GM12864 (cell line): ENCODE data around the gene ADAM15.

ENCODE experiments used
- DNase-seq: peaks from one replicate; pipeline ENCODE4 v3.0.0-alpha.2; 2011; ENCODE audit warnings: low read depth
- H3K4me3 ChIP-seq: 2 replicates; pipeline ENCODE4 v1.5.1; 2011; ENCODE audit warnings: mild to moderate bottlenecking, low read depth, low read length, control low read depth
- TF ChIP-seq, protein P1 (sequence below): IDR thresholded peaks from 2 replicates; pipeline ENCODE4 v1.5.1; 2011; ENCODE audit warnings: low read depth, mild to moderate bottlenecking, moderate library complexity, low read length, control low read depth, inconsistent platforms; ENCODE audit errors: missing control alignments

Gene ADAM15

DNA sequence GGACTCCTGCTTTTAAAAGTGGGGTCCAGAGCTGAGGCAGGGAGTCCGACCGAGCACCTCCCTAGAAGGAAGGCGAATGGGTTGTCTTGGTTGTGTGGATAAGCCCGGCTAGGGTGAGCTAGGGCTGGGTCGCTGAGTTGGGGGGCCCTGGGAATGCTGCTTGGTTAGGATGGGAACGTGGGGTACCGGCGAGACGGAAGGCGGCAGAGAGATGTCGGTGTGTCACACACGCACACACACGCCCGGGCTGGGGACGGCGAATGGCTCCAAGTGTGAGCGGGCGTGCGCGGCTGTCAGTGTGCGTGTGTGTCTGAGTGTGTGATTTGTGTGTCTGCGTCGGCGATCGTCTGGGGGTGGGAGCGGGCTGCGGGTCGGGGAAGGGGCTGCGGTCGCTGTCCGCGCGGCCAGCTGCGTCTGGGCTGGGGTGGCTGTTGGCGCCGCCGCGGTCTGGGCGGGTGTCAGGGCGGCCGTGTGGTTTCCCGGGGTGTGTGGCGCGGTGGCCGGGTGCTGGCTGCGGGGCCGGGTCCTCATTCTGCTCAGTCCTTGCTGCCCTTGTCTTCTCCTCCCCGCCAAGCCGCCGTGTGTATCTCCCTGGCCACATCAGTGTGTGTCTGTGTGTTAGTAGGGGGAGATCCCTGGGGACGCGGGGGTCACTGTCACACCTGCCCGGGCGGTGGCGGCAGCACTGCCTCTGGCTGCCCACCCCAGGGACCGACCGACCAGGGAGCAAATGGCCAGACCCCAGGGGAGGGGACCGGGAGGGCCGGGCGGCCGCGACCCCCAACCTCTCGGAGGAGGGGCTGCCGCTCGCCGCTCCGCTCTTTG, 28.6 kb downstream of the ADAM15 start:
- H3K4me3 ChIP-seq = no peak overlapping the region
- no peak for DNase-seq
- TF ChIP-seq, protein P1, sequence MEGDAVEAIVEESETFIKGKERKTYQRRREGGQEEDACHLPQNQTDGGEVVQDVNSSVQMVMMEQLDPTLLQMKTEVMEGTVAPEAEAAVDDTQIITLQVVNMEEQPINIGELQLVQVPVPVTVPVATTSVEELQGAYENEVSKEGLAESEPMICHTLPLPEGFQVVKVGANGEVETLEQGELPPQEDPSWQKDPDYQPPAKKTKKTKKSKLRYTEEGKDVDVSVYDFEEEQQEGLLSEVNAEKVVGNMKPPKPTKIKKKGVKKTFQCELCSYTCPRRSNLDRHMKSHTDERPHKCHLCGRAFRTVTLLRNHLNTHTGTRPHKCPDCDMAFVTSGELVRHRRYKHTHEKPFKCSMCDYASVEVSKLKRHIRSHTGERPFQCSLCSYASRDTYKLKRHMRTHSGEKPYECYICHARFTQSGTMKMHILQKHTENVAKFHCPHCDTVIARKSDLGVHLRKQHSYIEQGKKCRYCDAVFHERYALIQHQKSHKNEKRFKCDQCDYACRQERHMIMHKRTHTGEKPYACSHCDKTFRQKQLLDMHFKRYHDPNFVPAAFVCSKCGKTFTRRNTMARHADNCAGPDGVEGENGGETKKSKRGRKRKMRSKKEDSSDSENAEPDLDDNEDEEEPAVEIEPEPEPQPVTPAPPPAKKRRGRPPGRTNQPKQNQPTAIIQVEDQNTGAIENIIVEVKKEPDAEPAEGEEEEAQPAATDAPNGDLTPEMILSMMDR = no peak

DNA sequence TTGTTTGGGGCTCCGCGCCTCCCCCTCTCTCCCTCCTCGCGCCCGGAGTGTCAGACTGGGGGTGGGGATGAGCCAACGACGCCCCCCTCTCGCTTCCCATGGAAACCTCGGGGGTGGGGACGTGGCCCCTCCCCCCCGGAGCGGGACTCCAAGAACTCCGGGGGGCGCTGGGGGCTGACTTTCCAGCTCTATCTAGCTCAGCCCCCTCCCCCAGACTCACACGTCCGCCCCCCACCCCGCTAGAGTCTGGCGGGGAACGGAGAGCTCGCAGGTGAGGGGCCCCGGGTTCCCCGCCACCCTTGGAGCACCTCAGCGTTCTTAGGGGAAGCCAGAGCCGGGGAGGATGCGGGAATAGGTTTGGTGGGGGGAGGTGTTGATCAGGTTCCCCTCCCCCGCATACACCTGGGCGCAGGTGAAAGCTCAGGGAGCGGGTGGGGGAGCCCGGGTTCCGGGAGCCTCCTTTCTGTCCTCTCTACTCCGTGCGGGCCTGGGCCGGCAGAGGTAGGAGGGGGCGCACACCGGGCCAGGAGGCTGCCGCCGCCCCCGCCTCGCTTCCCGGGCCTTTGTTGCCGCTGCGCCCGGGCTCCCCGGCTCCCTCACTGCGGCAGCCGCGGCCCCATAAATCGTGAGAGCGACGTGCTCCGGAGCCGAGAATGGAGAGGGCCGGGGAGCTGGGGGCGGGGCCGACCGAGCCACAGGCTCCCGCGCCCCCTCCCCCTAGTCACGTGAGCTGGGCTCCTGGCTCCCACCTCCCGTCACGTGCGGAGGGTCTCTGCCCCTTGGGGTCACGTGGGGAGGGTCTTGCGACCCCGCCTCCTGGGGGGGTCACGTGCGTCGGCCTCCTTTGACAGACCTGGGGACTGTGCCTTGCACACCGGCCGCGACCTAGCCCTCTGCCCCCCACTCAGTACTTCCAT, 29.5 kb downstream of the ADAM15 start:
- TF ChIP-seq, protein P1 = no peak
- no peak for DNase-seq
- H3K4me3 ChIP-seq = no peak overlapping the region

DNA sequence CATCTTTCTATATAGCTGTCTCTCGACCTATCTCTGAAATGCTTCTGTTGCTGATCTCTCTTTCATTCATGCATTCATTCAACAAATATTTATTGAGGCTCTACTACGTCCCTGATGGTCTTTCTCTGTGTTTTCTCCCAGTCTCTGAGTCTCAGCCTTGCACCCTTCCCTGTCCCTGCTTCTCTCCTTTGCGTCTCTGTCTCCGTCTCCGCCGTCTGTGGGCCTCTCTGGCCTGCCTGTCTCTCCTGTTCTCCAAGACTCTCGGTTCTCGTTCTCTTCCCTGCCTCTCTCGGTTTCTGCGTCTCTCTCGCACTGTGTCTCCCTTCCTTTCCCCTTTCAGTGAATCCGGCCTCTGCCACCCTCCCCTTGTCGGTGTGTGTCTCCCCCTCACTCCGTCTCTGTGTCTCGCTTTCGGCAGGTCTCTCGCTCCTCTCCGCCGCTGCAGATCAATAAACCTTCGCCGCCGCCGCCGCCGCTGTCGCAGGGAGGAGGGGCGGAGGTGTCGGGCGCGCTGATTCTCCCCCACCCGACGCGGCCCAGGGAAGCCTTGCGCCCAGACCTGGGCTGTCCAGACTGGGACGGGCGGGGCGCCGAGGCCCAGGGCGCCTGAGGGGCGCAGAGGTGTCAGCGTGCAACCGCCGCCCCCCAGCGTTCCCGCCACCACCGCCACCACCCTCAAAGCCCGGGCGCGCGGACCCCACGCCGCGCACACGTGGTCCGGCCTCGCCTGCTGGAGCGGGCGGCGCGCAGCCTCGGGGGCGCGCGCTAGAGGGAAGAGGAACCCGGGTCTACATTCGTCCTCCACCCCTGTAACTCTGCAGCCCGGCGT, 30.6 kb downstream of the ADAM15 start:
- TF ChIP-seq, protein P1 = no peak
- H3K4me3 ChIP-seq = no peak overlapping the region
- no peak for DNase-seq

DNA sequence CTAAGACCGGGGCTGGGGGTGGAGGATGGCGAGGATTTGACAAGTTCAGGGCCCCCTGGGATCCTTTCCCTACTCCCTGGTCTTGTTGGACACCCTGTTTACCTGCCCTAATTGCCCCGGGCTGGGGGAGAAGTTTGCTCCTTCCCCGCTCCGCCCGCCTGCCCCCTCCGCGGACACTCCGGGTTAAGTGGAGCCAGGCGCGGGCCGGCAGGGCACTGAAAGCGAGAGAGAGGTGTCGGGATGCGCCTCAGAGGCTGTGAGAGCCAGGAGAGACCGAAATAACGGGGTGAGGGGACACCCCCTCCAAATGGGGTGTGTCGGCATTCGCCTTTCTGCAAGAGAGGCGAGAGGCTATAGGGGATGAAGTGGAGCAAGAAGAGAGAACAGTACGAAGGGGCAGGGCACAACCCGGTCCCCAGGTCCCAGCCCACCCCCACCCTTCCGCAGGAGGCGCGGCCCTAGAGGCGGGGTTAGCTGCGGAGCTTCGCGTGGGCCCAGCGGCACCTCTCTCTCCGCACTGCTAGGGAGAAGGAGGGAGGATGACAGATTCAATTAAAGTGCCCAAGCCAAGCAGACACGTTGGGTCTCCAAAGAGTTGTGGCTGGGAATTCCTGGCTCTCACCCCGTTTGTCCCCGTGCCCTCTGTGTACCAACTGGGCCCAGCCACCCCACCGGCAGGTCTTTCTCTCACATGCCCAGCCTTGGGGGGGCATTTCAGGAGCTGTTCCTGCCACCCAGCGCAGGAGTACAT, 31.4 kb downstream of the ADAM15 start:
- no peak for DNase-seq
- no peak overlapping the region for H3K4me3 ChIP-seq
- TF ChIP-seq, protein P1 = no peak

DNA sequence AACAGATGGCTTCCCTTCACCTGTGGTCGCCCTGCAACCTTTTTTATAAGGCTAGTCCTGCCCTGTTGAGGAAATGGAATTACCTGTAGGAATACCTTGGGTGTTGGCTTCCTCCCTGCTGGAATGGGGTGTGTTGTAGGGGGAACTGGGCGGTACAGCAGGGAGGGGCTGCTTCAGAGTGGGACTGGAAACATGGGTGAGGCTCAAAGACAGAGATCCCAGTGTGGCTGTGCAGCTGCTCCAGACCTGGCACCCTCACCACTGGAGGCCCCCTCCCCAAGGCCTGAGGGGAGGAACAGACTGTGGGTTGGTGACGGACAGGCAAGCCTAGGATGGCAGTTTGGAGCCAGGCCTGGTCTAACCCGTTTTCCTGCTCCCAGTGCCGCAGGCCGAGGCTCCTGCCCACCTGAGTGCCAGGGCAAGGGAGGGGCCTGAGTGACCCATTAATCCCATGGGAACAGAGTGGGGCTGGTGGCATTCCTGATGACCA, 32.0 kb downstream of the ADAM15 start:
- no peak for DNase-seq
- TF ChIP-seq, protein P1 = no peak
- H3K4me3 ChIP-seq = no peak overlapping the region
